ENCODE data around the gene CBARP.
A peak's percentile ranks its signal among the peaks of the same experiment; 100 is the strongest.

Gene CBARP

GRCh38 chr19:1264801-1265614 lies 27.2 kb upstream of the CBARP start:
- DNase-seq, result no peak

- no peak for DNase-seq
Observed at GRCh38 chr19:1263188-1263587, 25.4 kb upstream of the CBARP start.

- DNase-seq, result no peak
Observed at GRCh38 chr19:1262623-1263123, 24.9 kb upstream of the CBARP start.

GRCh38 chr19:1261798-1262622 lies 24.2 kb upstream of the CBARP start:
- DNase-seq, result no peak

DNA sequence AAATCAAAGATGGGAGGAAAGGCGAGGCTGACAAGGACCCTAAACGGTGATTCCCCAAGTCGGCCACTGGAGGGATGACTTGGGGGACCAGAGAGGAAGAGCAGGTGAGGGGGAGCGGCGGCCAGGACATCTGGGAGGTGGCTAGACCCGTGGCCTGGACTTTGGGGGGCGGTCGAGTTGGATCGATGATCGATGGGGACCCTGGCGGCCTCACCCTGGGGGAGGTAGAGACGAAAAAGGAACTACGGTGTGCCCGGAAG lies 23.7 kb upstream of the CBARP start:
- DNase-seq, result no peak

DNA sequence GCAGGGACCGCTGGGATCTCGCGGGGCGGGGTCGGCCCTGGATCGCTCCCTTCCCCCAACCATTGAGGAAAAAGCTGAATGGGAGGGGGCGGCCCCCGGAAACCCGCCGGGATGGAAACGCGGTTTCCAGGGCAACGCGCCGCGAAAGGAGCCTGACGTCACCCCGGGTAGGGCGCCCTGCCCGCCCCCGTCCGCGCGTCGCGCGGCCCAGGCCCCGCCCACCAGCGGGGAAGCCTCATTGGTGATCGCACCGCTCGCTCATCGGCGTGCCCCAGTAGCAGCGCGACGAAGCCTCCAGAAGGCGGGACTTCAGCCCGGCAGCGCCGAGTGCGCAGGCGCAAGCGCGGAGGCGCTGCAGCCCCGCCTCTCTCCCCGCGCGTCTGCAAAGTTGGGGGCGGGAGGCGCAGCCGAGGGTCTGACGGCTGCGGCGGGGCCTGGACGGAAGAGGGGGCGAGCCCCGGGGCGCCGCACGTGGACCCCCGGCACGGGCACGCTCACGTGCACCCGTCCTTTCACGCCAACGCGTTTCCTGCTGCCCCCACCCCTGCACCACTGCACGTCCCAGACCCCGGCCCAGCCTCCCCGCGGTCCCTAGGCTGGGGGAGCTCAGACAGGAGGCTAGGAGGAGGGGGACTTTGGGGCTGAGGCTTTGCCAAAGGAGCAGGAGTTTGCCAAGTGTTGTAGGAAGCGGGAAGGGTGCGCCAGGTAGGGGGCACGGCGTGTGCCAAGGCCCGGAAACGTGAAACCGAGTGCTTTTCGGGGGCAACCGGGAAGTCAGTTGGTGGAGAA lies 23.1 kb upstream of the CBARP start:
- peak; percentile 97 to 99 for DNase-seq

GRCh38 chr19:1259876-1260748 lies 22.3 kb upstream of the CBARP start:
- peak; percentile 73 to 78 for DNase-seq

GRCh38 chr19:1259206-1259875 lies 21.5 kb upstream of the CBARP start:
- peak; percentile 82 to 86 for DNase-seq

- no peak for DNase-seq
Observed at GRCh38 chr19:1258707-1259205, 21.0 kb upstream of the CBARP start.

DNA sequence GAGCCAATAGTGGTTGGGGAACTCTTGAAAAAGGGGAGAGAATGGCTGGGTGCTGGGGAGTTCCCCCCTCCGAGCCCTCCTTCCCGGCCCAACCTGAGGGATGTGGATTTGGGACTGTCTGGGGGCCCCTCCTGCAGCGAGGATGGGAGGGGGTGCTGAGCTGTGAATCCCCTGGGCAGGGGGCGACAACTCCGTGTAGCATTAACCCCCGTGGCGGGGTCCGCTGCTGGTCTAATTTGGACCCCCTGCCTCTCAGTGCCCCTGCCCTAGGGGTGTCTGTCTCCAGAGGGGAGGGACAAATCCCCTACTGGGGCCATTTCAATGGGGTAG lies 20.3 kb upstream of the CBARP start:
- no peak for DNase-seq

DNA sequence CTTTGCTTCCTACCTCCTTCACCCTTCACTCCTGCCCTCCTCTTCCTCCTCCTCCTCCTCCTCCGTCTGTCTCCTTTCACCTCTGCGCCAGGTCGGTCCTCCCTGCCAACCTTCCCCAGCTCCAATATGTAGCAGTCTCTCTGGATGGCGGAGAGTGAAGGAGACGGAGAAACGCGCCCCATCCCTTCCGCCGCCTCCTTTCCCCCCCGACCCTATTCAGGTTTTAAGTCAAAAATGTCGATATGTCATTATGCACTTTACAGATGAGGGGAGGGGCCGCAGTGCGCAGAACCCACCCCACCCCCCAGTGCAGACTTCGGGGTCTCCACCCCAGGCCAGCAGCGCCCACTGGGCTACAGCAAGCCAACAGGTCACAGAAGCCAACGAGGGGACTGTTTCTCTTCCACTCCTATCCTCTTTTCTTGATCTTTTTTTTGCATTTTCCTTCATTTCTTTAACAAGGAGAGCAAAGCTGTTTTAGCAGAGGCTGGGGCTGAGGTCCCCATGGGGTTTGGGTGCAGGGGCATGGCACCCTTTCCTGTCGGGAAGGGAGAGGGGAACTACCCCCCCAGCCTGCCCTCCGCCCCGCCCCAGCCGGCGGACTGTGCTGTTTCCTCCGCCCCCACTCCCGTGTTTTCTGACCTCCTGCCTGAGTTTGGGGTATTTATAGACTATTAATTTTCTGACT lies 19.8 kb upstream of the CBARP start:
- DNase-seq, result no peak

DNA sequence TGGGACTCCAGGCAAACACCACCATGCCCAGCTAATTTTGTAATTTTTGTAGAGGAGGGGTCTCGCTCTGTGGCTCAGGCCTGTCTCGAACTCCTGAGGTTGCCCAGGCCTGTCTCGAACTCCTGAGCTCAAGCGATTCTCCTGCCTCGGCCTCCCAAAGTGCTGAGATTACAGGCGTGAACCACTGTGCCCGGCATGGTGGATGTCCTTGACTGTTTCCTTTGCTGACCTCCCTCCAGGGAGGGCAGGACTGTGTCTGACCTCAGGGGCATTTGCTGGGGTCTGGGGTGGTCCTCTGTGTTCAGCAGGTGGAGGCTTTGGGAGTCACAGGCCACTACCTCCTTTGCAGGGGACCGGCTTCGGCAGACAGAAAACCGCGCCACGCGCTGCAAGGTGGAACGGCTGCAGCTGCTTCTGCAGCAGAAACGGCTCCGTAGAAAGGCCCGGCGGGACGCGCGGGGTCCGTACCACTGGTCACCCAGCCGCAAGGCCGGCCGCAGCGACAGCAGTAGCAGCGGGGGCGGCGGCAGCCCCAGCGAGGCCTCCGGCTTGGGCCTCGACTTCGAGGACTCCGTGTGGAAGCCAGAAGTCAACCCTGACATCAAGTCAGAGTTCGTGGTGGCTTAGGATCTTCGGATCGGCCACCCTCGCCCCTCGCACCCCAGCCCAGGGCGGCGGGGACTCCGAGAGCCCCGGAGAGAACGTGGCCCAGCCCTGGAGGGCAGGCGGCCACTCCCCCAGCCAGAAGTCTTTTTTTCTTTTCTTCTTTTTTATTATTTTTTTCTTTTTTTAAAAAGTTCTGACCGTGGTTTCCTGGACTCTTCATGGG lies 19.1 kb upstream of the CBARP start:
- DNase-seq, result no peak

GRCh38 chr19:1255186-1256161 lies 17.7 kb upstream of the CBARP start:
- DNase-seq, result no peak

- DNase-seq, result no peak
Observed at GRCh38 chr19:1254530-1255185, 16.9 kb upstream of the CBARP start.

DNA sequence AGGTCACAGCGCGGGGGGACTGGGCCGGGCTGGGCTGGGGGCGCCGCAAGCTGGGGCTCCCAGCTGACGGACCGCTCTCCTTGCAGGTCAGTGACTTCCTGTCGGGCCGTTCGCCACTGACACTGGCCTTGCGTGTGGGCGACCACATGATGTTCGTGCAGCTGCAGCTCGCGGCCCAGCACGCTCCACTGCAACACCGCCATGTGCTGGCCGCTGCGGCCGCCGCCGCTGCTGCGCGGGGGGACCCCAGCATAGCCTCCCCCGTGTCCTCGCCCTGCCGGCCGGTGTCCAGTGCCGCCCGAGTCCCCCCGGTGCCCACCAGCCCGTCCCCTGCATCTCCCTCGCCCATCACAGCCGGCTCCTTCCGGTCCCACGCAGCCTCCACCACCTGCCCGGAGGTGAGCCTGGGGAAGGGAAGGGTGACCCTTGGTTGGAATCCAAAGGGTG lies 16.3 kb upstream of the CBARP start:
- DNase-seq, result no peak

DNA sequence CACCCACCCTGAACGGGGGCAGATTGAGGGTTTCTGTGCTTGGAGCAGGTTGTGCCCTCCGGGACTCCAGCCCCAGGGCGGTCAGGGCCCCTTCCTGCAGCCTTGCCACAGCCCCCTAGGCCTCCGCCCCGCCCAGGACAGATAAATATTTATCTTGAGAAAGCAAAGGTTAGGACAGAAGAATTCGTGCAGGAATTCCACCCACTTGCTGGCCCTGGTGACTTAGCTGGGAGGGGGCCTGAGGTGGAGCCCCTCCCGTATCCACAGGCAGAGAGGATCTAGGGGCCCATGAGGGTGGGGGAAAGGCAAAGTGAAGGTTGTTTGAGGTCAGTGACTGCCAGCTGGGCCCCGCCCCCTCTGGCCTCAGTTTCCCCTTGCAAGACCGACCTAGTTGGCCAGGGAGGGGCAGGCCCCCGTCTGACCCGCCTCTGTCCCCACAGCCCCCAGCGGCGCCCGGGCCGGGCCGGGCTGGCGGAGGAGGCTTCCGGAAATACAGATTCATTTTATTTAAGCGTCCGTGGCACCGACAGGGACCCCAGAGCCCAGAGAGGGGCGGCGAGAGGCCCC lies 15.8 kb upstream of the CBARP start:
- no peak for DNase-seq

DNA sequence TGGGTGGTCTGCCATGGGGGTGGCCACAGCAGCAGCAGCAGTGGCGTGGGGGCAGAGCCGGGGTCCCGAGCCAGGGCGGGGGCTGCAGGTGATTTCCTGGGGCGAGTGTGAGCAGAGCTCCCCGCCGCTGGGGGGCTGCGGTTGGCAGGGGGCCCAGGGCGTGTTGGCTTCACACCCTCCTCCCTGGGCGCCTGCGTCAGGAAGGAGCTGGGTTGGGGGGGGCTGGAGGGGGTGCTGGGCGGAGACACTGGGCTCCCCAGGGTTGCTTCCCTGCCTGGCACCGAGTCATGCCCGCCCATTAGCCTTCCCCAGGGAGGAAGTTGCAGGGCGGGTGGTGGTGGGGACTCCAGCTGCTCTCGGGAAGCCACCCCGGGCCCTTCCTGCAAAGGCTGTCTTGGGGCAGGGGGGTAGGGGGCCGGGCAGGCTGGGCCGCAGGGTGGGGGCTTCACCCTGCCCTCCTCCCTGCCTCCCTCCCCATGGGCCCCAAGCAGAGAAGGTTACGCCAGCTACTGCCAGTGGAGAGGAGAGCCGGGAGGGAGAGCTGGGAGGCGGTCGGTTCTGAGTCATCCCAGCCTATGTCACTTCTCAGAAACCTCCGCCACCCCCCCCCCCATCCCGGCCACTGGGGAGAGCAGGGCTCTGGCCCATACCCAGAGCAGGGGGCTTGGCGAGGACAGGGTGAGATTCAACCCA lies 15.2 kb upstream of the CBARP start:
- peak; percentile 81 to 85 for DNase-seq

Data from activated T-cell treated with anti-CD3 and anti-CD28 coated beads, Interleukin-2, amount 50 U/mL, for 48 hours (primary cell).